HG02642 (cell line): ENCODE data around the gene MYO9B.

ENCODE experiments used
- ATAC-seq: cut with Tn5 transposase; IDR thresholded peaks from one replicate; pipeline ENCODE4 v1.9.1; 2021; ENCODE audit warnings: mild to moderate bottlenecking; ENCODE audit not compliant: unreplicated experiment, poor library complexity

MYO9B gene

DNA sequence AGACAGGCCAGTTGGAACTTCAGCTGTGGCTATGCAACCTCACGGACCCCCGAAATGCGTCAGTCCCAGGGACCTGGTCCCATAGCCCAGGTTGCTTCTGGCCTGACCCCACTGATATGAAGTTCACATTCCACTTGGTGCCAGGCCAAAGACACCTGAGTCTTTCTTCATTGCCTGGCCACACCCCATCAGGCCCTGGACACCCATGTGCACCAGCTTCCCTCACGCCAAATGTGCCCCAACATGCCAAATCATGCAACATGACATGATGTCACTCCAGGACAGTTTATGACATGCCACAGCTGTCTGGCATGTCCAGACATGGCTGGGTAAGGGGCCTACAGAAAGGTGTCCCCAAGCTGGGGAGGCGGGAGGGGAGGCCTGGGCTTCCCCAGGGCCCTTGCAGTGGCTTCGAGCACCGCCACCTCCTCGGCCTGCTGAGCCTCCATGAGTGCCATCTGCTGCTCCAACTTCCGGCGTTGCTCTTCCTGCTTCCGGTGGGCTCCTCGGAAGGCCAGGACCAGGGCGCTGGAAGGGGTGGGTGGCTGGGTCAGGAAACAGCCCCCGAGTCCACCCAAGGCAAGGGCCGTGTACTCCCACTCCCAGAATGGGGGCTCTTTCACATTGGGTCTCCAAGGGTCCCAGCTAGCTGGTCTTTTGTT is 174.4 kb downstream of the MYO9B start:
- no peak for ATAC-seq

DNA sequence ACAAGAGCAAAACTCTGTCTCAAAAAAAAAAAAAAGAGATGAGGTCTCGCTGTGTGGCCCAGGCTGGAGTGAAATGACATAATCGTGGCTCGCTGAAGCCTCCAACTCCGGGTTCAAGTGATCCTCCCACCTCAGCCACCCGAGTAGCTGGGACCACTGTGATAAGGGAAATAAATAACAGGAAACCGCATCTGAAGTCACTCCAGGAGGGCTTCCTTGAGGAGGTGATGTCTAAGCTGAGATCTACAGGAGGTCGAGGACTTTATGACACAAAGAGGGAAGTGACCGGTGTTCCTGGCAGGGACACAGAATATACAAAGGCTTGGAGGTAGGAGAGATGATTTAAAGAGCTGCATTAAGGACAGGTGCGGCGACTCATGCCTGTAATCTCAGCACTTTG is 179.1 kb downstream of the MYO9B start:
- ATAC-seq, result no peak

DNA sequence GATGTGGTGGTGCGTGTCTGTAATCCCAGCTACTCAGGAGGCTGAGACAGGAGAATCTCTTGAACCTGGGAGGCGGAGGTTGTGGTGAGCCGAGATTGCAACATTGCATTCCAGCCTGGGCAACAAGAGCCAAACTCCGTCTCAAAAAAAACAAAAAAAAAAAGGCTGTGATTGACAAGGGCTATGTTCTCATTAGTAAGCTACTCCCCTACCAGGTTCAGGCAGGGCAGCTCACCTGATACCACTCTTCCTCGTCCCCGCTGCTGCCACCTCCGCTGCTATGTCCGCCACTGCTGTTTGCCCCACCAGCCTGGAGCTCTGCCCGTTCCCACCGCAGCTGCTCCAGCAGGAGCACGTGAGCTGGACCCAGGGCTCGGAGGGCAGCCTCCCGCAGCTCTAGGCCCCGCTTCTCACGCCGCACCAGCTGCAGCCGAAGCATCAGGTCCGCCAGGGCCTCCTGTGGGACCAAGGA is 179.6 kb downstream of the MYO9B start:
- no peak for ATAC-seq

DNA sequence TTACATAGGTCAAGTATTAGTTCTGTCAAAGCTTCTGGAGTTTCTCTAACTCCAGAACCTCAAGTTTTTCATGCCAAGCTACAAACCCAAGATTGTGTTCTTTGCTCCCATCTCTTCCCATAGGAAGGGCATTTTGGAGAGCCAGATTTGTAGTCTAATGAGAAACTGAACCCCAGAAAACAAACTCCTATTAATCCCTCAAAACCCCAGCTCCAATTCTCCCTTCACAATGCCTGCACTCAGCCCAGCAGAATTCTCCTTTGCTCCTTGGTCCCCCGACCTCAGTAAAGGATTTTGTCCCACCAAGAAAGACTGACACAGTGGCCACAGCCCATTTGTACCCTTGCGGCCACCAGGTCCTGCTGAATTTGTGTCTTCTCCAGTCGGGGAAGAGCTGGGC is 180.6 kb downstream of the MYO9B start:
- no peak for ATAC-seq

- ATAC-seq, result no peak
Measured at GRCh38 chr19:17259118-17259780, 183.7 kb downstream of the MYO9B start.

DNA sequence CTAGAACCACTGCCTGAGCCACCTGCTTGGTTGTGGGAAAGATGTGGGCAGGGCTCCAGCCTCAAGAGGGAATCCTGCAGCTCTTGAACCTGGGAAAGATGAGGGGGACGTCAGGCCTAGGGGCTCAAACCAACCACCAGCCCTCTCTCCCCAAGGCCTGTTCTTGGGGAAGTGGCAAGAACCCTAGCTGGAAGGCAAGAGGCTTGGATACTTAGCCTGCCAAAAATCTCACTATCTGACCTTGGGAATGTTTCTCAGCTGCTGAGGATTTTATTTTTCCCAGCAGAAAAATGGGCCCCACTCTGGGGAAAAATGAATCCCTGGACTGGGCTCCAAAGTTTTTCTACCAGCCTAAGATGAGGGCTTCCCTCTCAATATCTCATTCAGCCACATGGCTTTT is 184.4 kb downstream of the MYO9B start:
- ATAC-seq, result no peak

GRCh38 chr19:17260842-17261325 is 185.3 kb downstream of the MYO9B start:
- ATAC-seq, result peak; percentile 74

GRCh38 chr19:17262557-17262956 is 187.0 kb downstream of the MYO9B start:
- ATAC-seq, result no peak
